H9 (cell line): ENCODE results near the gene AVL9. TPM values are rescaled to one million over a fixed set of nuclear protein-coding genes. Genes with fewer than 3 reads are reported as not detected.

Experiments
- DNase-seq: peaks from one replicate; pipeline ENCODE4 v3.0.0-alpha.2; 2017
- H2AFZ ChIP-seq: one replicate; pipeline ENCODE4 v1.6.1; 2013; ENCODE audit warnings: mild to moderate bottlenecking, low read length, control low read depth, moderate library complexity
- H2AK5ac ChIP-seq: 2 replicates; pipeline ENCODE4 v1.6.1; 2013; ENCODE audit warnings: low read length, control low read depth, mixed read lengths; ENCODE audit not compliant: insufficient read length
- H2BK120ac ChIP-seq: one replicate; pipeline ENCODE4 v1.6.1; 2013; ENCODE audit warnings: low read depth, mild to moderate bottlenecking, low read length, control low read depth, inconsistent platforms; ENCODE audit not compliant: poor library complexity, severe bottlenecking
- H2BK12ac ChIP-seq: 2 replicates; pipeline ENCODE4 v1.6.1; 2013; ENCODE audit warnings: low read length, control low read depth, mixed read lengths, low read depth; ENCODE audit not compliant: insufficient read length
- H2BK15ac ChIP-seq: 2 replicates; pipeline ENCODE4 v1.6.1; 2013; ENCODE audit warnings: low read depth, low read length, control low read depth
- H2BK20ac ChIP-seq: one replicate; pipeline ENCODE4 v1.6.1; 2013; ENCODE audit warnings: low read depth, mild to moderate bottlenecking, low read length, control low read depth, inconsistent platforms; ENCODE audit not compliant: poor library complexity, severe bottlenecking
- H2BK5ac ChIP-seq: 2 replicates; pipeline ENCODE4 v1.6.1; 2013; ENCODE audit warnings: low read length, control low read depth, mixed read lengths; ENCODE audit not compliant: insufficient read length
- H3K14ac ChIP-seq: 2 replicates; pipeline ENCODE4 v1.6.1; 2013; ENCODE audit warnings: low read length, control low read depth; ENCODE audit not compliant: insufficient read depth
- H3K18ac ChIP-seq: 2 replicates; pipeline ENCODE4 v1.6.1; 2013; ENCODE audit warnings: low read depth, mild to moderate bottlenecking, mixed read lengths, low read length, control low read depth; ENCODE audit not compliant: insufficient read length
- H3K23ac ChIP-seq: 2 replicates; pipeline ENCODE4 v1.6.1; 2013; ENCODE audit warnings: low read length, control low read depth, mixed read lengths, low read depth; ENCODE audit not compliant: insufficient read length
- H3K23me2 ChIP-seq: 2 replicates; pipeline ENCODE4 v1.6.1; 2013; ENCODE audit warnings: low read depth, mild to moderate bottlenecking, mixed read lengths, low read length, control low read depth; ENCODE audit not compliant: insufficient read length, poor library complexity, severe bottlenecking
- H3K27ac ChIP-seq: 2 replicates; pipeline ENCODE4 v1.5.1; 2013; ENCODE audit warnings: low read length, control low read depth, mixed read lengths, low read depth; ENCODE audit not compliant: insufficient read length
- H3K27me3 ChIP-seq: 2 replicates; pipeline ENCODE4 v1.6.1; 2013; ENCODE audit warnings: low read length, control low read depth, inconsistent platforms; ENCODE audit not compliant: insufficient read depth
- H3K4ac ChIP-seq: 2 replicates; pipeline ENCODE4 v1.6.1; 2013; ENCODE audit warnings: low read depth, mild to moderate bottlenecking, control low read depth, inconsistent platforms, low read length, moderate library complexity
- H3K4me1 ChIP-seq: 2 replicates; pipeline ENCODE4 v1.6.1; 2013; ENCODE audit warnings: low read length, control low read depth, inconsistent platforms; ENCODE audit not compliant: insufficient read depth
- H3K4me2 ChIP-seq: 2 replicates; pipeline ENCODE4 v1.6.1; 2013; ENCODE audit warnings: low read length, control low read depth, mixed read lengths; ENCODE audit not compliant: insufficient read length, insufficient read depth
- H3K56ac ChIP-seq: 2 replicates; pipeline ENCODE4 v1.6.1; 2013; ENCODE audit warnings: low read depth, mild to moderate bottlenecking, mixed read lengths, low read length, control low read depth; ENCODE audit not compliant: insufficient read length
- H3K79me1 ChIP-seq: 2 replicates; pipeline ENCODE4 v1.6.1; 2013; ENCODE audit warnings: low read depth, mild to moderate bottlenecking, moderate library complexity, low read length, control low read depth, inconsistent platforms; ENCODE audit not compliant: insufficient read depth, poor library complexity, severe bottlenecking
- H3K79me2 ChIP-seq: 2 replicates; pipeline ENCODE4 v1.6.1; 2013; ENCODE audit warnings: low read length, control low read depth, inconsistent platforms; ENCODE audit not compliant: insufficient read depth
- H3K9ac ChIP-seq: 2 replicates; pipeline ENCODE4 v1.6.1; 2013; ENCODE audit warnings: low read length, control low read depth, mixed read lengths; ENCODE audit not compliant: insufficient read length; ENCODE audit errors: extremely low read depth
- H3K9me3 ChIP-seq: one replicate; pipeline ENCODE4 v1.6.1; 2013; ENCODE audit warnings: low read depth, low read length, inconsistent platforms; ENCODE audit not compliant: control insufficient read depth
- H3T11ph ChIP-seq: one replicate; pipeline ENCODE4 v1.6.1; 2013; ENCODE audit warnings: mild to moderate bottlenecking, low read length, control low read depth, inconsistent platforms
- H4K20me1 ChIP-seq: one replicate; pipeline ENCODE4 v1.6.1; 2013; ENCODE audit not compliant: control insufficient read depth, insufficient read length, insufficient read depth
- H4K5ac ChIP-seq: 2 replicates; pipeline ENCODE4 v1.6.1; 2013; ENCODE audit warnings: low read depth, mild to moderate bottlenecking, mixed read lengths, low read length, control low read depth; ENCODE audit not compliant: insufficient read length
- H4K8ac ChIP-seq: replicated peaks from 2 replicates; pipeline ENCODE4 v1.6.1; 2013; ENCODE audit warnings: low read length, control low read depth, mixed read lengths, low read depth; ENCODE audit not compliant: insufficient read length
- H4K91ac ChIP-seq: 2 replicates; pipeline ENCODE4 v1.6.1; 2013; ENCODE audit warnings: low read depth, mild to moderate bottlenecking, moderate library complexity, mixed read lengths, low read length, control low read depth; ENCODE audit not compliant: insufficient read length
- H3K27ac Mint-ChIP-seq, 3 experiments: 2 replicates in 2 of 3; 3 replicates in 1 of 3; pipeline ENCODE4 v1.8.0; 2020 to 2021; ENCODE audit warnings: mixed read lengths in 3 of 3, mild to moderate bottlenecking in 1 of 3, moderate library complexity in 1 of 3
- H3K27me3 Mint-ChIP-seq: 2 replicates; pipeline ENCODE4 v1.8.0; 2021; ENCODE audit warnings: low read depth, mild to moderate bottlenecking, moderate library complexity, mixed read lengths
- H3K36me3 Mint-ChIP-seq, 3 experiments: 2 replicates in 2 of 3; 3 replicates in 1 of 3; pipeline ENCODE4 v1.8.0; 2020 to 2021; ENCODE audit warnings: low read depth in 3 of 3, mixed read lengths in 3 of 3; ENCODE audit not compliant: insufficient read depth in 1 of 3
- H3K4me1 Mint-ChIP-seq, 2 experiments: 2 replicates each; pipeline ENCODE4 v1.8.0; 2020; ENCODE audit warnings: mixed read lengths in 2 of 2
- H3K4me3 Mint-ChIP-seq, 2 experiments: 2 replicates in 1 of 2; 3 replicates in 1 of 2; pipeline ENCODE4 v1.8.0; 2020 to 2021; ENCODE audit warnings: mild to moderate bottlenecking in 2 of 2, mixed read lengths in 2 of 2, moderate library complexity in 1 of 2
- H3K9me3 Mint-ChIP-seq, 2 experiments: 2 replicates in 1 of 2; 3 replicates in 1 of 2; pipeline ENCODE4 v1.8.0; 2020; ENCODE audit warnings: mild to moderate bottlenecking in 2 of 2, mixed read lengths in 2 of 2, moderate library complexity in 1 of 2
- WGBS: extraction: QIAGEN DNeasy Blood & Tissue Kit; methylation state at CpG from one replicate; pipeline ENCODE4 v1.1.7; 2013; ENCODE audit warnings: missing lambda C conversion rate, low lambda C conversion rate, mixed read lengths; ENCODE audit not compliant: insufficient read length; ENCODE audit errors: extremely low coverage; 5-methylcytosine and 5-hydroxymethylcytosine counted together
- total RNA-seq: library from RNA; stranded (reverse); gene quantifications from 2 replicates; pipeline ENCODE4 v1.2.1, GENCODE V29; 2021
- TF ChIP-seq, protein P1 (sequence below): fragments of 200-600 bp; sonication (generic); conservative IDR thresholded peaks from 3 replicates; pipeline ENCODE4 v1.8.0; 2021; ENCODE audit warnings: antibody characterized with exemption, mild to moderate bottlenecking

The AVL9 gene
- total RNA-seq, 1 experiment from 2014 or later = 38.7 TPM

DNA sequence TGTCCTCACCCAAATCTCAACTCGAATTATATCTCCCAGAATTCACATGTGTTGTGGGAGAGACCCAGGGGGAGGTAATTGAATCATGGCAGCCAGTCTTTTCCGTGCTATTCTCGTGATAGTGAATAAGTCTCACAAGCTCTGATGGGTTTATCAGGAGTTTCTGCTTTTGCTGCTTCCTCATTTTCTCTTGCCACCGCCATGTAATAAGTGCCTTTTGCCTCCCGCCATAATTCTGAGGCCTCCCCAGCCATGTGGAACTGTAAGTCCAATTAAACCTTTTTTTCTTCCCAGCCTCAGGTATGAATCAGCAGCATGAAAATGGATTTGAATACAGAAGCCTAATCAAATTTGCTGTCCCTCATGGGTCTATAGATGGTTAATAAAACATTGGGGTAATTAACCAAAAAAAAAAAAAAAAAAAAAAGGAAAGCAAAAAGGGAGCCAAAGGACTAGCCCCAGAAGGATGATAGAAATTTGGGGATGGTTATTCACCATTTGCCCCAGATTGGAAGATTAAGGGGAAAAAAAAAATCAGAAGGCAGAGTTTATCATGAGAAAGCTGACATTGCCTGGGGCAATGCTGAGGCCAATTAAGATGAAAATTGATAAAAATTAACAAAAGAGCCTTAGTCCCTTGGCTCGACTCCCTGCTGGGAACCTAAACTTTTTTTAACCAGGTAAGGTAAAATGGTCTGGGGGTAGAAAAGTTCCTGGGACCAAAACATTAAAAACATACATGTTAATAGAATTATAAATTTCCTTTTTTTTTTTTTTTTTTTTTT is 27.6 kb downstream of the AVL9 start:
- Histone ChIP-seq H2BK15ac (no peak overlapping the region), H2BK5ac (no peak overlapping the region), H3K4me2 (no peak overlapping the region), H3K9ac (no peak overlapping the region), H3K9me3 (peaks cover 24% of the 10 kb centered on the region), H2BK12ac (no peak overlapping the region), H3K79me2 (peaks cover 3% of the 10 kb centered on the region; the same call in 1 of the 2 replicates), H3K79me1 (peaks cover 4% of the 10 kb centered on the region), H3K56ac (no peak overlapping the region), H3K27me3 (no peaks in the 10 kb centered on the region), H2BK120ac (no peak overlapping the region), H2AFZ (no peak overlapping the region), H3K23ac (no peak overlapping the region), H3K27ac (no peak overlapping the region), H2BK20ac (no peak overlapping the region), H3K4me1 (peaks cover 6% of the 10 kb centered on the region; the same call in 1 of the 2 replicates), H3T11ph (no peak overlapping the region), H4K5ac (no peak overlapping the region), H4K91ac (no peak overlapping the region), H2AK5ac (no peak overlapping the region), H4K8ac (no peak overlapping the region), H4K20me1 (no peaks in the 10 kb centered on the region), H3K4ac (no peak overlapping the region), H3K23me2 (no peaks in the 10 kb centered on the region), H3K18ac (no peak overlapping the region), H3K14ac (no peak overlapping the region)
- WGBS = no CpG with 5 or more reads among the region's 6 CpGs
- Mint-ChIP-seq H3K9me3 (peaks cover 50 to 53% of the 10 kb centered on the region in 2 experiments), H3K27ac (no peak overlapping the region), H3K27me3 (peaks cover 3% of the 10 kb centered on the region; the same call in 1 of the 2 replicates), H3K4me1 (peaks cover 36 to 37% of the 10 kb centered on the region in 2 experiments), H3K36me3 (peaks cover 39 to 49% (median 42%) of the 10 kb centered on the region in 3 experiments), H3K4me3 (no peak overlapping the region)
- no peak for DNase-seq
- TF ChIP-seq, protein P1, sequence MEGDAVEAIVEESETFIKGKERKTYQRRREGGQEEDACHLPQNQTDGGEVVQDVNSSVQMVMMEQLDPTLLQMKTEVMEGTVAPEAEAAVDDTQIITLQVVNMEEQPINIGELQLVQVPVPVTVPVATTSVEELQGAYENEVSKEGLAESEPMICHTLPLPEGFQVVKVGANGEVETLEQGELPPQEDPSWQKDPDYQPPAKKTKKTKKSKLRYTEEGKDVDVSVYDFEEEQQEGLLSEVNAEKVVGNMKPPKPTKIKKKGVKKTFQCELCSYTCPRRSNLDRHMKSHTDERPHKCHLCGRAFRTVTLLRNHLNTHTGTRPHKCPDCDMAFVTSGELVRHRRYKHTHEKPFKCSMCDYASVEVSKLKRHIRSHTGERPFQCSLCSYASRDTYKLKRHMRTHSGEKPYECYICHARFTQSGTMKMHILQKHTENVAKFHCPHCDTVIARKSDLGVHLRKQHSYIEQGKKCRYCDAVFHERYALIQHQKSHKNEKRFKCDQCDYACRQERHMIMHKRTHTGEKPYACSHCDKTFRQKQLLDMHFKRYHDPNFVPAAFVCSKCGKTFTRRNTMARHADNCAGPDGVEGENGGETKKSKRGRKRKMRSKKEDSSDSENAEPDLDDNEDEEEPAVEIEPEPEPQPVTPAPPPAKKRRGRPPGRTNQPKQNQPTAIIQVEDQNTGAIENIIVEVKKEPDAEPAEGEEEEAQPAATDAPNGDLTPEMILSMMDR = no peak
